HEK293T (cell line): Measurements from ENCODE around the gene PHB1.

Experiments
- ARNT ChIP-seq: fragments of 450-650 bp; IDR thresholded peaks from 2 replicates; pipeline ENCODE4 v1.6.1; 2017; ENCODE audit warnings: mild to moderate bottlenecking
- BHLHE40 ChIP-seq: fragments of 450-650 bp; IDR thresholded peaks from 2 replicates; pipeline ENCODE4 v1.6.1; 2016; ENCODE audit warnings: mild to moderate bottlenecking, moderate library complexity, borderline replicate concordance
- CTBP1 ChIP-seq: fragments of 450-650 bp; IDR thresholded peaks from 2 replicates; pipeline ENCODE4 v1.6.1; 2016; ENCODE audit warnings: borderline replicate concordance
- FOXA1 ChIP-seq: fragments of 450-650 bp; IDR thresholded peaks from 2 replicates; pipeline ENCODE4 v1.6.1; 2016; ENCODE audit warnings: mild to moderate bottlenecking
- FOXK2 ChIP-seq: fragments of 450-650 bp; IDR thresholded peaks from 2 replicates; pipeline ENCODE4 v1.6.1; 2016; ENCODE audit warnings: mild to moderate bottlenecking
- FOXM1 ChIP-seq: fragments of 450-650 bp; IDR thresholded peaks from 2 replicates; pipeline ENCODE4 v1.6.1; 2017; ENCODE audit warnings: mild to moderate bottlenecking, borderline replicate concordance
- L3MBTL2 ChIP-seq: fragments of 450-650 bp; conservative IDR thresholded peaks from 2 replicates; pipeline ENCODE4 v1.6.1; 2016; ENCODE audit warnings: mild to moderate bottlenecking
- LEF1 ChIP-seq: fragments of 450-650 bp; IDR thresholded peaks from 2 replicates; pipeline ENCODE4 v1.6.1; 2017; ENCODE audit warnings: mild to moderate bottlenecking, borderline replicate concordance
- NFRKB ChIP-seq: fragments of 450-650 bp; IDR thresholded peaks from 2 replicates; pipeline ENCODE4 v1.6.1; 2016; ENCODE audit warnings: mild to moderate bottlenecking, moderate library complexity
- SP1 ChIP-seq: fragments of 450-650 bp; IDR thresholded peaks from 2 replicates; pipeline ENCODE4 v1.6.1; 2017
- SUZ12 ChIP-seq: fragments of 450-650 bp; IDR thresholded peaks from 2 replicates; pipeline ENCODE4 v1.6.1; 2016; ENCODE audit warnings: mild to moderate bottlenecking
- ZNF384 ChIP-seq: fragments of 450-650 bp; IDR thresholded peaks from 2 replicates; pipeline ENCODE4 v1.6.1; 2016

DNA sequence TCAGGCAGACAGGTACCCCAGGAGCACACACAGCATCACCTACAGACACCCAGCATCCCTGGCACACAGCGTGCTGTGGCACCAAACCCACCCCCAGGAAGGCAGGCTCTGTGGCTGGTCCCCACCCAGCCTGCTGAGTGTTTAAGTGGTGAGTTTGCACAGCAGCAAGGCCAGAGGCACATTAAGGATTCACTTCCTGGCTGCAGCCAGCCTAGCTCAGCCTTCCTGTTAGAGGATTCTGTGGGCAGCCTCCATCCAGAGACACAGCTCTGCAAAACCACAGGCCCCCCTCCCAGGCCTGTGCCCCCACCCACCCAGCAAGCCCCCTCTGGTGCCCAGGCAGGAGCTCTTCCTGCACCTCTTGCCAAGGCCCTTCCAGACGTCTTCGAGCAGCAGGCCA, 36.1 kb upstream of the PHB1 start:
- TF ChIP-seq NFRKB (no peak), FOXM1 (no peak), FOXA1 (no peak), SP1 (no peak), BHLHE40 (no peak), ZNF384 (no peak), ARNT (no peak), L3MBTL2 (no peak), SUZ12 (no peak), CTBP1 (no peak), LEF1 (no peak), FOXK2 (no peak)
